ENCODE results near the gene RIMBP2. TPM values are rescaled to one million over a fixed set of nuclear protein-coding genes. Genes with fewer than 3 reads are reported as not detected.

The RIMBP2 gene
- total RNA-seq, 1 donor from 2014 or later, result 0.62 TPM

- peak; percentile 33 for DNase-seq
Measured at GRCh38 chr12:130568501-130568900, 147.6 kb downstream of the RIMBP2 start.

- no peak for DNase-seq
Measured at GRCh38 chr12:130568041-130568440, 148.1 kb downstream of the RIMBP2 start.

- DNase-seq, result no peak
Measured at GRCh38 chr12:130566446-130567155, 149.5 kb downstream of the RIMBP2 start.

GRCh38 chr12:130565189-130565588 lies 150.9 kb downstream of the RIMBP2 start:
- DNase-seq, result no peak

- DNase-seq, result no peak
Measured at GRCh38 chr12:130563323-130563722, 152.8 kb downstream of the RIMBP2 start.

GRCh38 chr12:130562716-130563115 lies 153.4 kb downstream of the RIMBP2 start:
- no peak for DNase-seq

- no peak for DNase-seq
Measured at GRCh38 chr12:130560321-130560720, 155.8 kb downstream of the RIMBP2 start.

GRCh38 chr12:130559806-130560205 lies 156.3 kb downstream of the RIMBP2 start:
- no peak for DNase-seq

GRCh38 chr12:130557886-130558765 lies 158.0 kb downstream of the RIMBP2 start:
- DNase-seq, result peak; percentile 51

- no peak for DNase-seq
Measured at GRCh38 chr12:130557201-130557600, 158.9 kb downstream of the RIMBP2 start.

- DNase-seq, result no peak
Measured at GRCh38 chr12:130556486-130557055, 159.5 kb downstream of the RIMBP2 start.

- DNase-seq, result no peak
Measured at GRCh38 chr12:130555628-130556485, 160.2 kb downstream of the RIMBP2 start.

GRCh38 chr12:130555221-130555620 lies 160.9 kb downstream of the RIMBP2 start:
- DNase-seq, result no peak

GRCh38 chr12:130552483-130552996 lies 163.6 kb downstream of the RIMBP2 start:
- DNase-seq, result peak; percentile 33

GRCh38 chr12:130549361-130549760 lies 166.7 kb downstream of the RIMBP2 start:
- no peak for DNase-seq

GRCh38 chr12:130547480-130548155 lies 168.5 kb downstream of the RIMBP2 start:
- no peak for DNase-seq

- DNase-seq, result no peak
Measured at GRCh38 chr12:130546494-130546893, 169.6 kb downstream of the RIMBP2 start.

GRCh38 chr12:130545475-130545874 lies 170.6 kb downstream of the RIMBP2 start:
- no peak for DNase-seq

- no peak for DNase-seq
Measured at GRCh38 chr12:130540376-130540775, 175.7 kb downstream of the RIMBP2 start.

GRCh38 chr12:130538343-130539095 lies 177.6 kb downstream of the RIMBP2 start:
- no peak for DNase-seq

- no peak for DNase-seq
Measured at GRCh38 chr12:130537655-130538054, 178.4 kb downstream of the RIMBP2 start.

Data from tongue (tissue), 2 donors.